ENCODE data around the gene SMARCA5.
"Not testable (repeated sequence)": the region's sequence is repeated elsewhere in the genome, so short reads cannot be mapped to it uniquely, and the experiment has no call there.

Gene SMARCA5

GRCh38 chr4:143511906-143512305 lies 1.6 kb upstream of the SMARCA5 start:
- peaks cover 12% of the 10 kb centered on the region for H3K36me3 ChIP-seq (ENCODE audit: control insufficient read depth, insufficient read depth, low read length)
- H3K9ac ChIP-seq (ENCODE audit: low read depth, low read length), result no peak overlapping the region
- no peak overlapping the region for H3K27ac ChIP-seq (ENCODE audit: low read depth, low read length)
- peaks cover 18% of the 10 kb centered on the region for H3K4me1 ChIP-seq (ENCODE audit: control insufficient read depth, insufficient read depth, low read length)
- no peaks in the 10 kb centered on the region for H3K9me3 ChIP-seq (ENCODE audit: control insufficient read depth, insufficient read depth, low read length)
- no peaks in the 10 kb centered on the region for H3K27me3 ChIP-seq (ENCODE audit: control insufficient read depth, insufficient read depth, low read length)
- H3K4me3 ChIP-seq (ENCODE audit: low read depth, low read length), result no peak overlapping the region

GRCh38 chr4:143512978-143513313 lies 556 bp upstream of the SMARCA5 start:
- H3K27me3 ChIP-seq (ENCODE audit: control insufficient read depth, insufficient read depth, low read length), result no peaks in the 10 kb centered on the region
- peak overlapping the region; percentile 95 for H3K4me3 ChIP-seq (ENCODE audit: low read depth, low read length)
- no peaks in the 10 kb centered on the region for H3K9me3 ChIP-seq (ENCODE audit: control insufficient read depth, insufficient read depth, low read length)
- H3K27ac ChIP-seq (ENCODE audit: low read depth, low read length), result peak overlapping the region; percentile 99
- H3K36me3 ChIP-seq (ENCODE audit: control insufficient read depth, insufficient read depth, low read length), result peaks cover 22% of the 10 kb centered on the region
- H3K9ac ChIP-seq (ENCODE audit: low read depth, low read length), result no peak overlapping the region; the same call in 1 of the 2 replicates
- peaks cover 18% of the 10 kb centered on the region for H3K4me1 ChIP-seq (ENCODE audit: control insufficient read depth, insufficient read depth, low read length)

- H3K9me3 ChIP-seq (ENCODE audit: control insufficient read depth, insufficient read depth, low read length), result no peaks in the 10 kb centered on the region
- H3K27ac ChIP-seq (ENCODE audit: low read depth, low read length), result peak overlapping the region; percentile 99
- peak overlapping the region; percentile 95 for H3K4me3 ChIP-seq (ENCODE audit: low read depth, low read length)
- peaks cover 34% of the 10 kb centered on the region for H3K36me3 ChIP-seq (ENCODE audit: control insufficient read depth, insufficient read depth, low read length)
- peak overlapping the region; percentile 95 for H3K9ac ChIP-seq (ENCODE audit: low read depth, low read length)
- no peaks in the 10 kb centered on the region for H3K27me3 ChIP-seq (ENCODE audit: control insufficient read depth, insufficient read depth, low read length)
- peaks cover 18% of the 10 kb centered on the region for H3K4me1 ChIP-seq (ENCODE audit: control insufficient read depth, insufficient read depth, low read length)
Measured at GRCh38 chr4:143514169-143514495, 630 bp downstream of the SMARCA5 start.

- peaks cover 38% of the 10 kb centered on the region for H3K36me3 ChIP-seq (ENCODE audit: control insufficient read depth, insufficient read depth, low read length)
- no peaks in the 10 kb centered on the region for H3K27me3 ChIP-seq (ENCODE audit: control insufficient read depth, insufficient read depth, low read length)
- H3K9ac ChIP-seq (ENCODE audit: low read depth, low read length), result peak overlapping the region; percentile 95
- no peaks in the 10 kb centered on the region for H3K9me3 ChIP-seq (ENCODE audit: control insufficient read depth, insufficient read depth, low read length)
- H3K4me3 ChIP-seq (ENCODE audit: low read depth, low read length), result peak overlapping the region; percentile 95
- H3K4me1 ChIP-seq (ENCODE audit: control insufficient read depth, insufficient read depth, low read length), result peaks cover 18% of the 10 kb centered on the region
- H3K27ac ChIP-seq (ENCODE audit: low read depth, low read length), result peak overlapping the region; percentile 99
Measured at GRCh38 chr4:143514497-143514896, 995 bp downstream of the SMARCA5 start.

- peak overlapping the region; percentile 99 for H3K27ac ChIP-seq (ENCODE audit: low read depth, low read length)
- H3K9me3 ChIP-seq (ENCODE audit: control insufficient read depth, insufficient read depth, low read length), result no peaks in the 10 kb centered on the region
- peak overlapping the region; percentile 95 for H3K4me3 ChIP-seq (ENCODE audit: low read depth, low read length)
- peaks cover 18% of the 10 kb centered on the region for H3K4me1 ChIP-seq (ENCODE audit: control insufficient read depth, insufficient read depth, low read length)
- peaks cover 42% of the 10 kb centered on the region for H3K36me3 ChIP-seq (ENCODE audit: control insufficient read depth, insufficient read depth, low read length)
- H3K27me3 ChIP-seq (ENCODE audit: control insufficient read depth, insufficient read depth, low read length), result no peaks in the 10 kb centered on the region
- H3K9ac ChIP-seq (ENCODE audit: low read depth, low read length), result peak overlapping the region; percentile 95
Measured at GRCh38 chr4:143514901-143515300, 1.4 kb downstream of the SMARCA5 start.

GRCh38 chr4:143515905-143516304 lies 2.4 kb downstream of the SMARCA5 start:
- Histone ChIP-seq H3K27me3 (ENCODE audit: control insufficient read depth, insufficient read depth, low read length) (no peaks in the 10 kb centered on the region), H3K27ac (ENCODE audit: low read depth, low read length) (no peak overlapping the region), H3K9me3 (ENCODE audit: control insufficient read depth, insufficient read depth, low read length) (no peaks in the 10 kb centered on the region), H3K4me1 (ENCODE audit: control insufficient read depth, insufficient read depth, low read length) (peaks cover 18% of the 10 kb centered on the region), H3K36me3 (ENCODE audit: control insufficient read depth, insufficient read depth, low read length) (peaks cover 52% of the 10 kb centered on the region), H3K9ac (ENCODE audit: low read depth, low read length) (no peak overlapping the region), H3K4me3 (ENCODE audit: low read depth, low read length) (peak overlapping the region; percentile 95; the same call in 1 of the 2 replicates)

- H3K4me3 ChIP-seq (ENCODE audit: low read depth, low read length), result no peak overlapping the region
- peaks cover 14% of the 10 kb centered on the region for H3K4me1 ChIP-seq (ENCODE audit: control insufficient read depth, insufficient read depth, low read length)
- no peak overlapping the region for H3K9ac ChIP-seq (ENCODE audit: low read depth, low read length)
Measured at GRCh38 chr4:143517764-143518163, 4.3 kb downstream of the SMARCA5 start.

GRCh38 chr4:143524211-143524610 lies 10.7 kb downstream of the SMARCA5 start:
- Histone ChIP-seq H3K4me3 (ENCODE audit: low read depth, low read length) (no peak overlapping the region), H3K4me1 (ENCODE audit: control insufficient read depth, insufficient read depth, low read length) (no peaks in the 10 kb centered on the region), H3K9ac (ENCODE audit: low read depth, low read length) (no peak overlapping the region), H3K36me3 (ENCODE audit: control insufficient read depth, insufficient read depth, low read length) (peaks cover 99% of the 10 kb centered on the region), H3K27me3 (ENCODE audit: control insufficient read depth, insufficient read depth, low read length) (no peaks in the 10 kb centered on the region), H3K9me3 (ENCODE audit: control insufficient read depth, insufficient read depth, low read length) (no peaks in the 10 kb centered on the region), H3K27ac (ENCODE audit: low read depth, low read length) (no peak overlapping the region)

More at GRCh38 chr4:143517764-143518163, 4.3 kb downstream of the SMARCA5 start:
- Histone ChIP-seq H3K36me3 (ENCODE audit: control insufficient read depth, insufficient read depth, low read length) (peaks cover 70% of the 10 kb centered on the region), H3K27me3 (ENCODE audit: control insufficient read depth, insufficient read depth, low read length) (no peaks in the 10 kb centered on the region), H3K27ac (ENCODE audit: low read depth, low read length) (no peak overlapping the region), H3K9me3 (ENCODE audit: control insufficient read depth, insufficient read depth, low read length) (no peaks in the 10 kb centered on the region)

GRCh38 chr4:143528046-143528445 lies 14.5 kb downstream of the SMARCA5 start:
- H3K4me3 ChIP-seq (ENCODE audit: low read depth, low read length); H3K27me3 ChIP-seq (ENCODE audit: control insufficient read depth, insufficient read depth, low read length); H3K9me3 ChIP-seq (ENCODE audit: control insufficient read depth, insufficient read depth, low read length); H3K9ac ChIP-seq (ENCODE audit: low read depth, low read length); H3K4me1 ChIP-seq (ENCODE audit: control insufficient read depth, insufficient read depth, low read length); H3K27ac ChIP-seq (ENCODE audit: low read depth, low read length): not testable (repeated sequence)
- H3K36me3 ChIP-seq (ENCODE audit: control insufficient read depth, insufficient read depth, low read length), result peaks cover 99% of the 10 kb centered on the region

- H3K27ac ChIP-seq (ENCODE audit: low read depth, low read length), result no peak overlapping the region
- H3K9me3 ChIP-seq (ENCODE audit: control insufficient read depth, insufficient read depth, low read length), result no peaks in the 10 kb centered on the region
- no peaks in the 10 kb centered on the region for H3K27me3 ChIP-seq (ENCODE audit: control insufficient read depth, insufficient read depth, low read length)
- H3K4me3 ChIP-seq (ENCODE audit: low read depth, low read length), result no peak overlapping the region
- no peak overlapping the region for H3K9ac ChIP-seq (ENCODE audit: low read depth, low read length)
- no peaks in the 10 kb centered on the region for H3K4me1 ChIP-seq (ENCODE audit: control insufficient read depth, insufficient read depth, low read length)
- peaks cover 98% of the 10 kb centered on the region for H3K36me3 ChIP-seq (ENCODE audit: control insufficient read depth, insufficient read depth, low read length)
Measured at GRCh38 chr4:143531380-143531779, 17.9 kb downstream of the SMARCA5 start.

- Histone ChIP-seq H3K9me3 (ENCODE audit: control insufficient read depth, insufficient read depth, low read length) (no peaks in the 10 kb centered on the region), H3K4me1 (ENCODE audit: control insufficient read depth, insufficient read depth, low read length) (no peaks in the 10 kb centered on the region), H3K36me3 (ENCODE audit: control insufficient read depth, insufficient read depth, low read length) (peaks cover 99% of the 10 kb centered on the region), H3K4me3 (ENCODE audit: low read depth, low read length) (no peak overlapping the region), H3K27ac (ENCODE audit: low read depth, low read length) (no peak overlapping the region), H3K9ac (ENCODE audit: low read depth, low read length) (no peak overlapping the region), H3K27me3 (ENCODE audit: control insufficient read depth, insufficient read depth, low read length) (no peaks in the 10 kb centered on the region)
Measured at GRCh38 chr4:143531788-143532491, 18.4 kb downstream of the SMARCA5 start.
